Measurements from ENCODE around the gene PDSS2. TPM values are rescaled to one million over a fixed set of nuclear protein-coding genes. Genes with fewer than 3 reads are reported as not detected.
"Not testable (repeated sequence)": the region's sequence is repeated elsewhere in the genome, so short reads cannot be mapped to it uniquely, and the experiment has no call there.

The PDSS2 gene
- total and polyA plus RNA-seq, 9 donors: 6.6 to 10.2 (median 7.3) TPM

DNA sequence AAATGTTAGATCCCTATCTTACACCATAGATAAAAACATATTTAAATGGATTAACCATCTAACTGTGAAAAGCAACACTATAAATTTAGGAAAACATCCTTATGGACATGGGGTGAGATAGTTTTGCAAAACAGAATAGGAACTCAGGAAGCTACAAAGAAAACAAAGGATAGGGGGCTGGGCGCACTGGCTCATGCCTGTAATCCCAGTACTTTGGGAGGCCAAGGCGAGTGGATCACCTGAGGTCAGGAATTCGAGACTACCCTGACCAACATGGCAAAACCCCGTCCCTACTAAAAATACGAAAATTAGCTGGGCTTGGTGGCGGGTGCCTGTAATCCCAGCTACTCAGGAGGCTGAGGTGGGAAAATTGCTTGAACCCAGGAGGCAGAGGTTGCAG is 173.7 kb downstream of the PDSS2 start:
- H3K27ac ChIP-seq (ENCODE audit: low read length); DNase-seq; H3K4me3 ChIP-seq (ENCODE audit: low read length); H3K27me3 ChIP-seq (ENCODE audit: control insufficient read depth, insufficient read depth, low read length); H3K36me3 ChIP-seq (ENCODE audit: control insufficient read depth, insufficient read depth, low read length); H3K9me3 ChIP-seq (replicated peaks; ENCODE audit: control insufficient read depth, low read depth, low read length); H3K4me1 ChIP-seq (ENCODE audit: control insufficient read depth, insufficient read depth, low read length): not testable (repeated sequence)
- WGBS (ENCODE audit: insufficient coverage): 93% methylated on average over 6 of the region's 6 CpGs

DNA sequence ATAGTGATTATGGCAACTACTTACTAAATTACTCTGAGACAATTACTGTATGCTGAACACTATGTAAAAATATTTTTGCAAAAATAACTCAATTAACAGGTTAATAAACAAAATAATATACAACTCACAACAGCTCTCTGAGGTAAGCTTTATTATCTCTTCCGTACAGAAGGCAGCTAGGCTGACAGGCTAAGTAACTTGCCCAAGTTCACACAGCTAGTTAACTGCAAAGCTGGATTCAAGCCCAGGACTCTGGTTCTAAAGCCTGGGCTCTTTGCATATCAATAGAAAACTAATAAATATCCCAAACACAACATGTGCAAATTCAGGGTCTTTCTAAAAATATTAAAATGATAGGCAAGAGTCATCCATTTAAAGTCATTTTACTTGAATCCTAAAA is 174.6 kb downstream of the PDSS2 start:
- Histone ChIP-seq H3K4me3 (ENCODE audit: low read length) (no peak overlapping the region), H3K27me3 (ENCODE audit: control insufficient read depth, insufficient read depth, low read length) (no peaks in the 10 kb centered on the region), H3K4me1 (ENCODE audit: control insufficient read depth, insufficient read depth, low read length) (no peaks in the 10 kb centered on the region), H3K9me3 (replicated peaks; ENCODE audit: control insufficient read depth, low read depth, low read length) (no peaks in the 10 kb centered on the region), H3K36me3 (ENCODE audit: control insufficient read depth, insufficient read depth, low read length) (no peaks in the 10 kb centered on the region), H3K27ac (ENCODE audit: low read length) (no peak overlapping the region)
- DNase-seq: no peak
- 33% methylated on average over 1 of the region's 1 CpG for WGBS (ENCODE audit: insufficient coverage)

- whole genome bisulfite sequencing (ENCODE audit: insufficient coverage): no CpG with 5 or more reads among the region's 2 CpGs
Measured at GRCh38 chr6:107280791-107281190, 178.6 kb downstream of the PDSS2 start.

DNA sequence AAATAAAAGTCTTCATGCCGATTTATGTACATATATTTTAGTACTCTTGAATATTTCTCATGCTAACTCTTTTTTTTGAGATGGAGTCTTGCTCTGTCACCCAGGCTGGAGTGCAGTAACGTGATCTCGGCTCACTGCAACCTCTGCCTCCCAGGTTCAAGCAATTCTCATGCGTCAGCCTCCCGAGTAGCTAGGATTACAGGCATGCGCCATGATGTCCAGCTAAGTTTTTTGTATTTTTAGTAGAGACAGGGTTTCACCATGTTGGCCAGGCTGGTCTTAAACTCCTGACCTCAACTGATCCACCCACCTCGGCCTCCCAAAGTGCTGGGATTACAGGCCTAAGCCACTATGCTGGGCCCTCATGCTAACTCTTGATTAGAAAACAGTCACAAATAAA is 179.4 kb downstream of the PDSS2 start:
- not testable (repeated sequence) for H3K27ac ChIP-seq (ENCODE audit: low read length); DNase-seq; H3K4me3 ChIP-seq (ENCODE audit: low read length); H3K4me1 ChIP-seq (ENCODE audit: control insufficient read depth, insufficient read depth, low read length); H3K9me3 ChIP-seq (replicated peaks; ENCODE audit: control insufficient read depth, low read depth, low read length); H3K36me3 ChIP-seq (ENCODE audit: control insufficient read depth, insufficient read depth, low read length); H3K27me3 ChIP-seq (ENCODE audit: control insufficient read depth, insufficient read depth, low read length)
- WGBS (ENCODE audit: insufficient coverage): 61% methylated on average over 2 of the region's 7 CpGs

More at GRCh38 chr6:107280791-107281190, 178.6 kb downstream of the PDSS2 start:
- H3K27me3 ChIP-seq (ENCODE audit: control insufficient read depth, insufficient read depth, low read length): no peaks in the 10 kb centered on the region
- no peaks in the 10 kb centered on the region for H3K9me3 ChIP-seq (replicated peaks; ENCODE audit: control insufficient read depth, low read depth, low read length)
- no peaks in the 10 kb centered on the region for H3K4me1 ChIP-seq (ENCODE audit: control insufficient read depth, insufficient read depth, low read length)
- H3K36me3 ChIP-seq (ENCODE audit: control insufficient read depth, insufficient read depth, low read length): no peaks in the 10 kb centered on the region
- DNase-seq: no peak
- H3K27ac ChIP-seq (ENCODE audit: low read length): no peak overlapping the region
- H3K4me3 ChIP-seq (ENCODE audit: low read length): no peak overlapping the region

DNA sequence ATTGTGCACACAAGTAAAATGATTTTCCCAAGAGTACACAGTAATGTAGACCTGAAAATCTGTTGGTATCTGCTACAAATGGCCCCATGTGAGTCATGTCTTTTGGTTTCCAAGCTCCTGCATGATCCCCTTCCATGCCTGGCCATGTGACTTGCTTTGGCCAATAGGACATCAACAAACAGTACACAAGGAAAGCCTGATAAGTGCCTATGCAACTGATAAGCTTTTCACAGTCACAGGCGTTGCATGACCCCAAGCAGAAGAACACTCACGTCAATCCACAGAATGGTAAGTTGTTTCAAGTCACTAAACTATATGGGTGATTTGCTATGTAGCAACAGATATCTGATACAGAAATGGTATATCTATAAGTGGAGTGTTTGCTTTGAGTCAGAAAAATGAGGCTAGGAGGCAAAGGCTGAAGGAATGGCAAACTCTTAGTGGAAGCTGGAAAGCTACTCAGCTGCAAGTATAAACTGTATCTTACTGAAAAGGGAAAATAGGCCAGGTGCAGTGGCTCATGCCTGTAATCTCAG is 184.0 kb downstream of the PDSS2 start:
- no peaks in the 10 kb centered on the region for H3K4me1 ChIP-seq (ENCODE audit: control insufficient read depth, insufficient read depth, low read length)
- no peak overlapping the region for H3K4me3 ChIP-seq (ENCODE audit: low read length)
- H3K27ac ChIP-seq (ENCODE audit: low read length): no peak overlapping the region
- H3K36me3 ChIP-seq (ENCODE audit: control insufficient read depth, insufficient read depth, low read length): no peaks in the 10 kb centered on the region
- 100% methylated on average over 1 of the region's 2 CpGs for WGBS (ENCODE audit: insufficient coverage)
- DNase-seq: no peak
- no peaks in the 10 kb centered on the region for H3K27me3 ChIP-seq (ENCODE audit: control insufficient read depth, insufficient read depth, low read length)
- no peaks in the 10 kb centered on the region for H3K9me3 ChIP-seq (replicated peaks; ENCODE audit: control insufficient read depth, low read depth, low read length)

DNA sequence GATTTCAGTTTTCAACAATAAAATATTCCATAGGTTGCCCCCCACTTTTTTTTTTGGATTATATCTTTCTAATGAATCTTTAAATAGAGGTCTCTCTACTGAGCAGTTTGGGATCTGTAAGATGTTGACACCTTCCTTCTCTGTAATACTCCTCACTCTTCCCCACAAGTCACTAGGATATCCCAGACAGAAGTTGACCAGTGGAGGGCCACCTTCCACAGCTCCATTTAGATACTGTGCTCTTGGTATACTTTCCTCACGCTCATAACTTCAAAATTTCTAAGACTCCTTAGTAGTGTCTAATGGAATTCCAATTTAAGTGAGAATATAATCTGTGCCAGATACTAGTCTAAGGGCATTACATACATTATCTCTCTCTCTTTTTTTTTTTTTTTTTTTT is 185.1 kb downstream of the PDSS2 start:
- H3K36me3 ChIP-seq (ENCODE audit: control insufficient read depth, insufficient read depth, low read length): no peaks in the 10 kb centered on the region
- H3K9me3 ChIP-seq (replicated peaks; ENCODE audit: control insufficient read depth, low read depth, low read length): no peaks in the 10 kb centered on the region
- H3K27me3 ChIP-seq (ENCODE audit: control insufficient read depth, insufficient read depth, low read length): no peaks in the 10 kb centered on the region
- no CpG with 5 or more reads among the region's 1 CpG for WGBS (ENCODE audit: insufficient coverage)
- H3K4me1 ChIP-seq (ENCODE audit: control insufficient read depth, insufficient read depth, low read length): no peaks in the 10 kb centered on the region
- H3K4me3 ChIP-seq (ENCODE audit: low read length): no peak overlapping the region
- H3K27ac ChIP-seq (ENCODE audit: low read length): no peak overlapping the region
- DNase-seq: no peak

DNA sequence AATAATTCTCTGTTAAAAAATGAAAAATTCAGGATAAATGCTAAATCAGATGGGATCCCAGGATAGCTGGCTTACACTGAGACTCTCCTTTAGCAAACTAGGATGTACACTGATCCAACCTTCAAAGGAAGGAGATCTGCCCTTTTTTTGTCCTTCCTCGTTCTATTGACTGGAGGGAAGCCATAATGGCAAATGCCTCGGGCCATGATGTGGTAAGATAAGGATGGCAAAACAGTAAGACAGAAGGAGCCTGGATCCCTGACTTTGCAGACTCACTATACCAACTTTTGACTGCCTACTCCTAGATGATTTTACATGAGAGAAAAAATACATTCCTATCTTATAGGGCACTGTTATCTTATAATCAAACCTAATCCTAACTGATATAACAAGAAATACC is 187.1 kb downstream of the PDSS2 start:
- Histone ChIP-seq H3K4me3 (ENCODE audit: low read length) (no peak overlapping the region), H3K27me3 (ENCODE audit: control insufficient read depth, insufficient read depth, low read length) (no peaks in the 10 kb centered on the region), H3K4me1 (ENCODE audit: control insufficient read depth, insufficient read depth, low read length) (no peaks in the 10 kb centered on the region), H3K36me3 (ENCODE audit: control insufficient read depth, insufficient read depth, low read length) (no peaks in the 10 kb centered on the region), H3K27ac (ENCODE audit: low read length) (no peak overlapping the region), H3K9me3 (replicated peaks; ENCODE audit: control insufficient read depth, low read depth, low read length) (no peaks in the 10 kb centered on the region)
- no CpG with 5 or more reads among the region's 2 CpGs for WGBS (ENCODE audit: insufficient coverage)
- DNase-seq: no peak

- no peak overlapping the region for H3K27ac ChIP-seq (ENCODE audit: low read length)
- no peaks in the 10 kb centered on the region for H3K4me1 ChIP-seq (ENCODE audit: control insufficient read depth, insufficient read depth, low read length)
Measured at GRCh38 chr6:107271208-107271790, 188.1 kb downstream of the PDSS2 start.

GRCh38 chr6:107267634-107268033 is 191.7 kb downstream of the PDSS2 start:
- WGBS (ENCODE audit: insufficient coverage): no CpG with 5 or more reads among the region's 1 CpG

More at GRCh38 chr6:107271208-107271790, 188.1 kb downstream of the PDSS2 start:
- H3K9me3 ChIP-seq (replicated peaks; ENCODE audit: control insufficient read depth, low read depth, low read length): no peaks in the 10 kb centered on the region
- no peaks in the 10 kb centered on the region for H3K36me3 ChIP-seq (ENCODE audit: control insufficient read depth, insufficient read depth, low read length)
- H3K27me3 ChIP-seq (ENCODE audit: control insufficient read depth, insufficient read depth, low read length): no peaks in the 10 kb centered on the region
- DNase-seq: no peak
- no peak overlapping the region for H3K4me3 ChIP-seq (ENCODE audit: low read length)

DNA sequence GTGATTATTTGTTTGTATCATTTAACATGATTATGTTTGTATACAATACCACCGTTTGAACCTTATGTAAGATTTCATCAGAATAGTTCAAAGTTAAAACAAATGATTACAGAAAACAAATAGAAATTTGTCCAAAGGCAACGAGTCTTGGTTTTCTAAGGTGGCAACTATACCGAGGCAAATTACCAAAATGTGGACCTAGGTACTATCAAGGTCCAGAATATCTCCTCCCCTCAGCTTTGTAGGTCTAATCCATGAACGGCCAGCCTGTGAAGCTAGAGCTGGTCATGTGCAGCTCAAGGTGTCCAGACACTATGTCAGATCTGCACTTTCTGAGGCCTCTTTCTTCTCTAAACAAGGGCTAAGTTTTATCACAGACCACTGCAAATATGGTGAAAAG is 192.4 kb downstream of the PDSS2 start:
- Histone ChIP-seq H3K4me3 (ENCODE audit: low read length) (no peak overlapping the region), H3K4me1 (ENCODE audit: control insufficient read depth, insufficient read depth, low read length) (no peaks in the 10 kb centered on the region), H3K9me3 (replicated peaks; ENCODE audit: control insufficient read depth, low read depth, low read length) (no peaks in the 10 kb centered on the region), H3K27ac (ENCODE audit: low read length) (no peak overlapping the region), H3K27me3 (ENCODE audit: control insufficient read depth, insufficient read depth, low read length) (no peaks in the 10 kb centered on the region), H3K36me3 (ENCODE audit: control insufficient read depth, insufficient read depth, low read length) (no peaks in the 10 kb centered on the region)
- no peak for DNase-seq
- 83% methylated on average over 2 of the region's 4 CpGs for WGBS (ENCODE audit: insufficient coverage)

More at GRCh38 chr6:107267634-107268033, 191.7 kb downstream of the PDSS2 start:
- no peak overlapping the region for H3K27ac ChIP-seq (ENCODE audit: low read length)
- no peaks in the 10 kb centered on the region for H3K9me3 ChIP-seq (replicated peaks; ENCODE audit: control insufficient read depth, low read depth, low read length)
- H3K4me3 ChIP-seq (ENCODE audit: low read length): no peak overlapping the region
- H3K27me3 ChIP-seq (ENCODE audit: control insufficient read depth, insufficient read depth, low read length): no peaks in the 10 kb centered on the region
- no peak for DNase-seq
- H3K36me3 ChIP-seq (ENCODE audit: control insufficient read depth, insufficient read depth, low read length): no peaks in the 10 kb centered on the region
- H3K4me1 ChIP-seq (ENCODE audit: control insufficient read depth, insufficient read depth, low read length): no peaks in the 10 kb centered on the region

GRCh38 chr6:107266563-107266962 is 192.8 kb downstream of the PDSS2 start:
- Histone ChIP-seq H3K4me1 (ENCODE audit: control insufficient read depth, insufficient read depth, low read length) (no peaks in the 10 kb centered on the region), H3K9me3 (replicated peaks; ENCODE audit: control insufficient read depth, low read depth, low read length) (no peaks in the 10 kb centered on the region), H3K27me3 (ENCODE audit: control insufficient read depth, insufficient read depth, low read length) (no peaks in the 10 kb centered on the region), H3K4me3 (ENCODE audit: low read length) (no peak overlapping the region), H3K27ac (ENCODE audit: low read length) (no peak overlapping the region), H3K36me3 (ENCODE audit: control insufficient read depth, insufficient read depth, low read length) (no peaks in the 10 kb centered on the region)
- no peak for DNase-seq

Data from muscle of leg (tissue), 11 donors.